NCI-H1417 (cell line): ENCODE data around the gene SLC5A1.

Source experiments
- DNase-seq, 3 experiments: peaks; one replicate each; lab custom pipeline; 2025; lab: John Stamatoyannopoulos, UW

SLC5A1 gene

DNA sequence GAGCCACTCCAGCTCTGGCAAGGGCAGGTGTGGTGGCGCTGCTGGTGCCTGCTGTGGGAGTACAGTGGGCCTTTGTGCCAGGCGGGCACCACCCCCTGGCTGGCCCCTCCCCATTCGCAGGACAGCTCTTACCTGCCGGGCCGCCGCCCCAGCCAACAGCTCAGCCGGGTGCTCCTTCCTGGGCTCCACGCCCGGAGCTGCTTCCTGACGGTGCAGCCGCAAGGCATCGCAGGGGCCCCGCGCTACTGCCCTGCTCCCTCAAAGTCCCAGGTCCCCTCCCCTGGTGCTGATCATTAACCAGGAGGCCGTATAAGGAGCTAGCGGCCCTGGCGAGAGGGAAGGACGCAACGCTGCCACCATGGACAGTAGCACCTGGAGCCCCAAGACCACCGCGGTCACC lies at the start of gene SLC5A1:
SLC5A1 (plus strand) TSS at position 338 of the 400 bp plus-strand sequence; CDS start at position 359, 21 bp downstream.
- DNase-seq = peak in 2 of 3 experiments; percentile 68 to 83

DNA sequence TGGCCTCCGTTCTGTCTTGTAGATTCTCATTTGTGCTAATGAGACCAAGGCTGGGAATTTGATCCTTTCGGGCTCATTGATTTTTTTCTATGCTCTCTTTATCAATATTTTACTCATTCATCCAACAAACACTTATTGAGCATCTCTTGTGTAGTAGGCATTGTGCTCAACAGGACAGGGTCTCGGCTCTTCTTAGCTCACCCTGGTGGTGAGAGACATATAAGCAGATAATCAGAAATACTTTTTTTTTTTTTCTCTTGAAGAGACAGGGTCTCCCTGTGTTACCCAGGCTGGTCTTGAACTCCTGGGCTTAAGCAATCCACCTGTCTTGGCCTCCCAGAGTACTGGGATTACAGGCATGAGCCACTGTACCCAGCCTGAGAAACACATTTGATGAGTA lies 48.0 kb upstream of the SLC5A1 start:
- no peak for DNase-seq

DNA sequence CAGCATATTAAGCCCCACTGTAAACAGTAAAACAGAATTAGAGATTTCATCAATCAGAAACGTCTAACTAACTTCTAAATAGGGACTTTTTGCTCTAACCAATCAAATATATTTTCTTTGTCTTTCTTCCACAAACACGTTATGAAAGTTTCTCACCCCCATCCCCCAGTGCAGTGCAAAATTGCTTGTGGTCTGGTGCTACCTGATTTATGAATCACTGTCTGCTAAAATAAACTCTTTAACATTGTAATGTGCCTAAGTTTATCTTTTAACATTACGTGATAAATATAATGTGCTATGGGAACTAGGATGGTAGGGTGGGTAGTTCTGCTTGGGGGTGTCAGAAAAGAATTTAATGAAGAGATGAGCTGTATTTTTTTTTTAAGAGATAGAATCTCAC lies 47.3 kb upstream of the SLC5A1 start:
- DNase-seq = no peak

DNA sequence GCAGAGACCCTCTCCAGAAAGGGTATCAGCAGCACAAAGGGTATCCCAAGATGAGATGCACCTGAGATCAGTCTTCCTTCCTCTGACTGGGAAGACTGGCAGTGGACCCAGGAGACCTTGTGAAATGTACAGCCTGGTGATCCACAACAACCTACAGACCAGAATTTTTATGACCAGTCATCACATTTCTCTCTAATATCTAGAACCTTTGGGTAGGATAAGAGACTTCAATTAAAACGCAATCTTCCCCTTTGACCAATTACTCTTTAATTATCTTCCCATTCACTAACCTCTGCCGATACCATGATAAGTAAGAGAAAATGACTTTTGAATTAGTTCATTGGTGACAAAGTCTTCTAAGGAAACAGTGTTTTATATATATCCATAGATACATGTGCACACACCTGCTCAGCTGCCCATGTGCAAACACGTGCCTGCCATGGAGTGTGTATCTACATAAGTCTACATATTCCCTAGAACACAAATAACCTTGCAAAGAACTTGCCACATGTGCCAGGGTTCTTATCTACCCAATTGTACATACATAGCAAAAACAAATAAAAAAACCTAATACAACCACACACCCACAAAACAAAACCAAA lies 44.2 kb upstream of the SLC5A1 start:
- no peak for DNase-seq

DNA sequence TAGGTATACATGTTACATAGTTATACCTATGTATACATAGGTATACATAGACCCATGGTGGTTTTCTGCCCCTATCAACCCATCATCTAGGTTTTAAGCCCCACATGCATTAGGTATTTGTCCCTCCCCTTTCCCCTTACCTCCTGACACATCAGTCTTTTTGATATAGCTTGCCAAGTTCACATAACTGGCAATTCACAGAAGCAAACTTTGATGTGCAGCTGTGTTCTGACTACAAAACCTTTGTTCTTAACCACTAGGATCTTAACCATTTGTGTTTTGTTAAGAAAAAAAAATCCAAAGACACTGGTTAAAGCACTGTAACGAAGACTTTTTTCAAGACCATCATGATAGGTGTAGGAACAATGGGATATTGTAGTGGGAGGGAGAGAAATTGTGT lies 42.9 kb upstream of the SLC5A1 start:
- no peak for DNase-seq

DNA sequence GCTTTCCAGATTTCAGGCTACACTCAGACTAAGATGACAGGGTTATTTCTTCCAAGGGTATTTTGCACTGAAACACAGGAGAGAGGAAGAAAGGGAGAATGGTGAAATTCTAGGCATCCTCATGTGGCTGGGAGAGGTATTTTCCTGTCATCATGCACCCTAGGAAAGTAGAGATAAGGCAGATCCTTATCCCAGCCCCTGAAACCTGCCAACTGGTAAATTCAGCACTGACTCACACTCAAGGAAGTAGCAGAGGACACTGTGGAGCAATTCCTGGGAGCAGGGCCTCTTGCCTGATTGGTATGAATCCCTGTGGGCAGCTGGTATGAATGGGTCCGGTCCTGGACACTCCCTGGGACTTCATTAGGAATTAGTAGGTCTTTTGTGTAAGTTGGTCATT lies 37.6 kb upstream of the SLC5A1 start:
- DNase-seq = no peak

DNA sequence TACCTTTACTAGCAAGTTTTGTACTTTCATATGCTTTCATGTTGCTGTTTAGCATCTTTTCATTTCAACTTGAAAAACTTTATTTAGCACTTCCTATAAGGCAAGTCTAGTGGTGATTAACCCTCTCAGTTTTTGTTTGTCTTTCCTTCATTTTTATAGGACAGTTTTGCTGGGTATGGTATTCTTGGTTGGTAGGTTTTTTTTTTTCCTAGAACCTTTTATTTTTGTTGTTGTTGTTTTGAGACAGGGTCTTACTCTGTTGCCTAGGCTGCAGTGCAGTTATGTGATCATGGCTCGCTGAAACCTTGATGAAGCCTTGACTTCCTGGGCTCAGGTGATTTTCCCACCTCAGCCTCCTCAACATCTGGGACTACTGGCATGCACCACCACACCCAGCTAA lies 29.9 kb upstream of the SLC5A1 start:
- DNase-seq = no peak

DNA sequence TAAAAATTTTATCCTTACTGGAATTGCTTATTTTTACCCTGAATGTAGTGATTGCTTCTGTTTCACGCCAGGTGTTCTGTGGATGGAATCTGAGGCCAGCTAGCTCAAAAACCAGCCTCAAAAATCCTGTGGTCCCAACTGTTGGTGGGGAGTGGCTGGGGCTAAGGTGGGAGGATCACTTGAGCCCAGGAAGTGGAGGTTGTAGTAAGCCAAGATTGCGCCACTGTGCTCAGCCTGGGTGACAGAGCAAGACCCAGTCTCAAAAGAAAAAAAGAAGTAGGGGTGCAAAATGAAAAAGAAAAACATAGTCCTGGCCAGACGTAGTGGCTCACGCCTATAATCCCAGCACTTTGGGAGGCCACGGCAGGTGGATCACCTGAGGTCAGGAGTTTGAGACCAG lies 27.0 kb upstream of the SLC5A1 start:
- DNase-seq = no peak

DNA sequence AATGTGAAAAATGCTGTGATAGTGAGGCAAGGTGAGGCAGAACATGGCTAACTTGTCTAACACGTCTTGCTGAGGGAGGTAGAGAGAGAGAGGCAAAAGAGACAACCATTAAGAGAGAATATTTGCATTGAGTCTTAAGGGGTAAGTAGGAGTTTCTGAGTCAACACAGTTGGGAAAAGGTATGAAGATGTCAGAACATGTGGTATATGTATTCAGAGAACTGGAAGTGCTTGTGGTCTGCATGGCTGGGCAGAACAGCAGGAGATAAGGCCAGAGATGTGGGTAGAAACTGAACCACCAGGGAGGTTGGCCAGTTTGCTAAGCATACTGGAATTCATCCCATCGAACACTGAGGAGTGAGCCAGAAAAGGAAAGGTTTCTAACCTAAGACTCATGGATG lies 25.0 kb upstream of the SLC5A1 start:
- DNase-seq = no peak

DNA sequence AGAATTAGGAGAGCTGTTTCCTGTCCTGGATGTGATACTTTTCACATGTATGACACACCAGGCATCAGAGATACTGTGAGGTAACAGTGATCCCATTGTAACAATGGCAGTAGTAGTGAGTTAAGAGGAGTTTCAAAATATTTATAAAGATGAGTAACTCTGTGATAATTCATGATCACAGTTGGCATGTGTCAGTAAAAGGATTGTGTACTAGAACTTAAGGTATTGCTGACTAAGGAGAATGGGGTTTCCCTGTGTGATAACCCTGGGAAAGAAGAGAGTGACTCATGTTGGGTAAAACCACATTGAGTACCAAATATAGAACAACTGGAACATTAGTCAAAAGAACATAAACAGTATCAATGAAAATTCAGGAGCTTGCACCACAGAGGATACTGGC lies 22.9 kb upstream of the SLC5A1 start:
- no peak for DNase-seq

DNA sequence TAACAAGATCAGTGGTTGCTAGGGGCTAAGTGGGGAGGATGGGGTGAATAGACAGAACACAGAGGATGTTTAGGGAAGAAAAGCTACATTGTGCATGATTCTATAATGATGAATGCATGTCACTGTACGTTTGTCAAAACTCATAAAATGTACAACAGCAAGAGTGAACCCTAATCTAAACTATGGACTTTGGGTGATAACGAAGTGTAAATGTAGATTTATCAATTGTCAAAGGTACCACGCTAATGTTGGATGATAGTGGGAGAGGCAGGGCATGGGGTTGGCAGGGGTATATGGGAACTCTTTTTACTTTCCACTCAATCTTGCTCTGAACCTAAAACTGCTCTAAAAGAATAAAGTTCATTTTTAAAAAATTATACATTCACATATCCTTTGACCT lies 21.3 kb upstream of the SLC5A1 start:
- DNase-seq = no peak

DNA sequence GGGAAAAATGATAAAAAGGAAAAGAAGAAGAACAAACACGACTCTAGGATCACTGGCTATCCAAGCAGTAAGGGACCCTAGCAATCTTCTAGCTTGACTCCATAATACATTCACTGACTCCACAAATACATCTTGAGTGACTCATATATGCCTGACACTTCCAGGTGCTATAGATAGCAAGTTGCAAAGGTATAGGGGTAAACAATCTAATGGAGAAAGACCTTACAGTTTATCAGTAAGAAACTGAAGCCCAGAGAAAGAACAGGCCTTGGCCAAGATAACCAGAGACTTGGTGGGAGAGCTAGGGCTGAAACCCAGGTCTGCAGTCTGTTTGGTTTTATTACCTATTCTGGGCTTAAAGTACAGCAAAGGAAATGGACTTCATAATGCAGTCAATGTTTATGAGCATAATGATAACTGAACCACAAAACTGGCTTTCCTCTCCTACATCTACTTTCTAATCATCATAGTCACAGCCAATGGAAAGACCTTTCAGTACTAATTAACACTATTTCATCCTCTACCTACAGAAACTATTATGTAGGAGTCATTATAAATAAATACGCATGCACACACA lies 19.7 kb upstream of the SLC5A1 start:
- no peak for DNase-seq

DNA sequence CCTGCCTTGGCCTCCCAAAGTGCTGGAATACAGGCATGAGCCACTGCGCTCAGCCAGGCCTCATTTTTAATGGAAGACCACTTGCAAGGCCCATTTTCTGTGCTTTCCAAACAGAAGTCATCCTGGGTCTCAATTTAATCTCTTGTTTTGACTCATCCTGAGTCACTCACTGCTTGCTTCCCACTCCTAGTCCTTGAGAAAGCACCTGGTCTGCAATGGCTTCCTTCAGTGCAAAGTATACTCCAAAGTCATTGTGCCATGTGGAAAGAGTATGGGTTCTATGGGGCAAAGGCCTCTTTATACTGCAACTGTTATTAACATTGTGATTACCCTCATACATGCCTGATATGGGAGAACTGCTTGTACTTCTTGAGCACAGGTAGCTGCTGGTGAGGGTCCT lies 18.3 kb upstream of the SLC5A1 start:
- DNase-seq = no peak

DNA sequence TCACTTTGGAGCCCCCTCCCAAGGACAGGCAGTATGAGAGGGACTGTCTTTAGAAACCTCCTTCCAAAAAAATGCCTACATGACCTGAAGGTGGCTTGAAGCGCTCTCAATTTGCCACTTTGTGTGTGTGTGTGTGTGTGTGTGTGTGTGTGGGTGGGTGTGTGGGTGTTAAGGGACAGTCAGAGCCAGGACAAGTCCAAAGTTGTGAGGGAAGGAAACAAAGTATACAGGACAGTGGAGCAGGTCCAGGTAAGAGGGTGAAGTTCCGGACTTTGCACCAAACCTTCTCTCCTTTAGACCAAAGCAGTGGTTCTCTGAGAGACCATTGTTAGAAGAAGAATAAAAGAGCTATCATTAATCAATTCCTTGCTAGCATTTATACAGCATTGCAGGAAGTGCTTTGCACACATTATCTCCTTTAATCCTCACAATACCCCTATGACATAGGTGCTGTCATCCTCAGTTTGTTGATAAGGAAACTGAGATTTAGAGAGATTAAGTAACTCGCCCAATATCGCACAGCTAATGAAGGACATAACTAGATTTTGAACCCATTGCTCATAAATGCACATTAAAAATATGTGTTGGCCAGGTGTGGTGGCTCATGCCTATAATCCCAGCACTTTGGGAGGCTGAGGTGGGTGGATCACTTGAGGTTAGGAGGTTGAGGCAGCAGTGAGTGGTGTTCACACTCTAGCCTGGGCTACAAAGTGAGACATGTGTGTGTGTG lies 12.4 kb upstream of the SLC5A1 start:
- no peak for DNase-seq

DNA sequence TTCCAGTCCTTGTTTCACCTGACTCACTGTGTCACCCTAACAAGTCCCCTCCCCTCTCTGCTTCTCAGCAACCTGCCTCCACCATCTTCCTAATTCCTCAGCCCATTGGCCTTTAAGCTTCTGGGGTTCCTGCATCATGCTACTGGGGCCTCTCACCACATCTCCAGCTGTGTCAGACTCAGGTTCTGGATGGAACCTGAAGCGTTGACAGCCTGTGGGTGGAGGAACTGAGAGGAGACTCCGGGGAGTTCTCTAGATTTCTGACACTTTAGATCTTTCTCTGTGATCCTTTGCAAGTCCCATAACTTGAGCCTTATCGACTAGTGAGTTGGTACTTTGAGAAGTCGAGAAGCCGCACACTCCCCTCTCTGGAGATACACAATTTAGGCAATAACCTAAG lies 11.6 kb upstream of the SLC5A1 start:
- no peak for DNase-seq

DNA sequence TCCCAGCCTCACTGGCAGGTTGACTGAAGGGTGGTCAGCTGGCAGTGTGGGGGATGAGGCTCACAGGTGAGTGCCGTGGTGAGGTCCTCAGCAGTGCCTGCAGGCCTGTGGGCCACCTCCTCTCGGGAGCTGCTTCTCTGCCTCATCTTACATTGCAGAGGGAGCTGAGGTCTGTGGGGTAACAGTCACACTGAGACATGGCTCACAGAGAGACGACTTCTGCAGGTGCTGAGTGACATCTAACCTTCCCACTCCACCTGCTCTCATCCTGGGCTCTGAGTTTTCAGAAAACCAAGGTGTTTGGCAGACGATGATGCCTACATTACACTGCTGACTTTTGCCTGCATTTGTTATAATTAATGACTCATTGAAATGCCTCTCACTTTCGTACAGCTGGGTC lies 8.8 kb upstream of the SLC5A1 start:
- no peak for DNase-seq

DNA sequence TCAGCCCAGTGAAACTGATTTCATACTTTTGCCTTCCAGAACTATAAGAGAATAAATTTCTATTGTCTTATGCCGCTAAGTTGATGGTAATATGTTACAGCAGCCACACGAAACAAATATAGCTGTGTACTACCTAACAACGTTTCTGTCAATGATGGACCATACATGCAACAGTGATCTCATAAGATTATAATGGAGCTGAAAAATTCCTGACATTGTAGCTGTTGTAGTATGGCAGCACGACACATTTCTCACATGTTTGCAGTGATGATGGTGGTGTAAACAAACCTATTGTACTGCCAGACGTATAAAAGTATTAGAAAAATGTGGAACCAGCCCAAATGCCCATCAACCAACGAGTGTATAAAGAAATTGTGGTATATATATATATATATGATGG lies 5.8 kb upstream of the SLC5A1 start:
- DNase-seq = no peak

DNA sequence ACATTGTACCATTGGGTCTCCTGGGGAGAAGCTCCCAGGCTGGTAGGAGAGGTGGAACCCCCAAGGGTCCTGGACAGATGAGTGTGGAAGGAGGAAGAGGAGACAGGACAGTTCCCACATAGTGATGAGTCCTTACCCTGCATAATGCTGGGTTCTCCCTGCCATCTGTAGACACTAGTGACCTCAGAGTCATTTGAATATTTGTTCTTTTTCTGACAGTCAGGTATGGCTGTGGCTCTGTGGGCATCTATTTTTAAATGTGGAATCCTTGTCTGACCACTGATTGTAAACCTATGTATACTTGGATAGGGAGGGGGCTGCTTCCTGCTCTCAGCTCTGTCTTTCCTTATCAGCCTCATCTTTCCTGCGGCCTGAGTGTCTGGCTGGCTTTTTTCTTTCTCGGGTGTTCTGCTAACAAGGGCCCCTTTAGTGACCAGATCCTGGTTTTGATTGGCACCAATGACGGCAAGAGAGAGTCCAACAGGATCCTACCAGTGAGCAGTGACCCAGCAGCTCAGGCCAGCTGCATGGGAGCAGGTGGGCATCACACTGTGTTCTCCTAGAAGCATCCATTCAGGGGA lies 2.6 kb upstream of the SLC5A1 start:
- DNase-seq = no peak

DNA sequence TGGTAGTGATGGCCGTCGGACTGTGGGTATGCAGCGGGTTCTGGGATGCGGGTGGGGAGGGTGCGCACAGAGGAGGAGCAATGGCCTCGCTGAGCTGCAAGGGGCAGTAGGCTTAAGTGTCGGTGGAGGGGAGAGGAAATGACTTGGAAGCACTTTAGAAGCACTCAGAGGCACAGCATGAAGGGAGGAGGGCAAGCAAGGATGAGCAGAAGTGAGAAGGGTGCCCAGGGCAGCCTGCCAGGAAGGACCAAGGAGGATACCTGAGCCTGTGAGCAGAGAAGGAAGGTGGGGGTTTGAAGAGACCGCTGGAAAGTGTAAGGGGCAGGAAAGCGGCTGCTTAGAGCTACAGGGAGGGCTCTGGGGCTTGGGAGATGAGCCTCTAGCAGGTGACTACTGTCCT lies 330 bp downstream of the SLC5A1 start:
- peak in 2 of 3 experiments; percentile 8 to 49 for DNase-seq

DNA sequence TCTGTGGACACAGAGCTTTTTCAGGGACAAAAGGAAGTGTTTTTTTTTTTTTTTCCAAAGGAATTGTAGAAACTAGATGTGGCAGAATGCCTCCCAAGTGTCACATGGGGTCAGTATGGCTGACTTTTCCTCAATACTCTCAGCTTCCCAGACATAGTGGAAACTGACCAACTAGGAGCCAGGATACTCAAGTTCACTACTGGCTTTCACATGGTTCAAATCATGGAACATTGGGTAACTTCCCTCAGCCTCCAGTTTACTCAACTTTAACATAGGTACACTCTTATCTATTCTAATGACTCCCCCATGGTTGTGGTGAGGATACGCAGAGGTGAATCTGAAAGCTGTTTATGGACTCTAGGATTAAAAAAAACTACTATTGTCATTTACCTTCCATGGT lies 1.4 kb downstream of the SLC5A1 start:
- DNase-seq = no peak

DNA sequence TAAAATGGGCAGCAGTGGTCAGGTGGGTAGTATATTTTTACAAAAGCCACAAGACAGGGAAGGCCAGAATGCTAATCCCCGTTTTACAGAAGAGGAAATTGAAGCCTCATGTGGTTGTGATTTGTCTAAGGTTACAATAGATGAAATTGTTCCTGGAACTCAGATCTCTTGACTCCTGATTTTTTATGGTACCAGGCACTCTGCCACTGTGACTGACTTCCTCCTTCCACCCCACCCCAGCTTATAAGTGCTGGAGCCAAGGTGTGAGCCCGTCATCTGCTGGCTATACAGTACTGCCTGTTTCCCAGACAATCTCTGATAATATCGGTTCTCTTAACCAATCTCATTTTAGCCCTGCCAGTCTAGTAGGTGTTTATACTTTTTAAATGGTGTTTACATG lies 1.9 kb downstream of the SLC5A1 start:
- DNase-seq = peak in 1 of 3 experiments; percentile 30

DNA sequence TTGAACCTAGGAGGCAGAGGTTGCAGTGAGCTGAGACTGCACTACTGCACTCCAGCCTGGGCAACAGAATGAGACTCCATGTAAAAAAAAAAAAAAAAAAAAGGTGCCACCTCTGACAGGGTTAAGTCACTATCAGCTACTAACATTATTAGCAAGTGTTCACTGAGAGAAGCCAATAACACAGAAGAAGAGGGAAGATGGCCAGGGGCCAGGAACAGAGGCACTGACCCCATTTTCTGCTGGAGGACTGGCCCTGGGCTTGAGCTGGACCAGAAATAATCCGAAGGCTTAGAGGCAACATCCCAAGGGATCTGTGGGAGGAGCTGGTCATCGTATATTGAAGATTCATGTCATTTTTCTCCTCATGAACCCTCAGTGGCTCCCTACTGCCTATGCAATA lies 5.0 kb downstream of the SLC5A1 start:
- no peak for DNase-seq
